HEK293 (cell line): Measurements from ENCODE around the gene PRPSAP2.

ENCODE experiments used
- GLI2 ChIP-seq: fragments of 450-650 bp; formaldehyde crosslinking; IDR thresholded peaks from 2 replicates; pipeline ENCODE4; 2017; ENCODE audit warnings: missing biosample characterization, missing genetic modification characterization, low read depth, borderline replicate concordance
- KLF7 ChIP-seq: fragments of 450-650 bp; formaldehyde crosslinking; IDR thresholded peaks from 2 replicates; pipeline ENCODE4 v1.5.1; 2016; ENCODE audit warnings: missing biosample characterization, missing genetic modification characterization, borderline replicate concordance
- RBAK ChIP-seq: fragments of 450-650 bp; formaldehyde crosslinking; IDR thresholded peaks from 2 replicates; pipeline ENCODE4 v1.5.1; 2016; ENCODE audit warnings: missing biosample characterization, missing genetic modification characterization
- REST ChIP-seq: fragments of 450-650 bp; formaldehyde crosslinking; IDR thresholded peaks from 2 replicates; pipeline ENCODE4 v1.5.1; 2016; ENCODE audit warnings: missing biosample characterization, missing genetic modification characterization
- SP3 ChIP-seq: fragments of 450-650 bp; formaldehyde crosslinking; IDR thresholded peaks from 2 replicates; pipeline ENCODE4 v1.5.1; 2016; ENCODE audit warnings: missing biosample characterization, missing genetic modification characterization
- ZBTB1 ChIP-seq: fragments of 450-650 bp; formaldehyde crosslinking; IDR thresholded peaks from 2 replicates; pipeline ENCODE4 v1.5.1; 2016; ENCODE audit warnings: missing biosample characterization, missing genetic modification characterization
- ZBTB11 ChIP-seq: fragments of 450-650 bp; formaldehyde crosslinking; conservative IDR thresholded peaks from 2 replicates; pipeline ENCODE4 v1.5.1; 2016; ENCODE audit warnings: low read depth, missing biosample characterization, missing genetic modification characterization
- ZBTB8A ChIP-seq: fragments of 450-650 bp; formaldehyde crosslinking; IDR thresholded peaks from 2 replicates; pipeline ENCODE4 v1.5.1; 2016; ENCODE audit warnings: missing biosample characterization, missing genetic modification characterization
- ZNF202 ChIP-seq: fragments of 450-650 bp; formaldehyde crosslinking; IDR thresholded peaks from 2 replicates; pipeline ENCODE4 v1.5.1; 2016; ENCODE audit warnings: missing biosample characterization, missing genetic modification characterization, borderline replicate concordance
- ZNF292 ChIP-seq: fragments of 450-650 bp; formaldehyde crosslinking; IDR thresholded peaks from 2 replicates; pipeline ENCODE4 v1.5.1; 2016; ENCODE audit warnings: low read depth, missing biosample characterization, missing genetic modification characterization, borderline replicate concordance
- ZNF394 ChIP-seq: fragments of 450-650 bp; formaldehyde crosslinking; IDR thresholded peaks from 2 replicates; pipeline ENCODE4 v1.5.1; 2016; ENCODE audit warnings: missing biosample characterization, missing genetic modification characterization, mild to moderate bottlenecking, moderate library complexity, borderline replicate concordance
- ZNF404 ChIP-seq: fragments of 450-650 bp; formaldehyde crosslinking; IDR thresholded peaks from 2 replicates; pipeline ENCODE4 v1.5.1; 2017; ENCODE audit warnings: missing biosample characterization, missing genetic modification characterization
- ZNF501 ChIP-seq: fragments of 450-650 bp; formaldehyde crosslinking; IDR thresholded peaks from 2 replicates; pipeline ENCODE4 v1.5.1; 2016; ENCODE audit warnings: missing biosample characterization, missing genetic modification characterization
- ZNF514 ChIP-seq: fragments of 450-650 bp; formaldehyde crosslinking; IDR thresholded peaks from 2 replicates; pipeline ENCODE4 v1.5.1; 2016; ENCODE audit warnings: missing biosample characterization, missing genetic modification characterization
- ZNF530 ChIP-seq: fragments of 450-650 bp; formaldehyde crosslinking; IDR thresholded peaks from 2 replicates; pipeline ENCODE4 v1.5.1; 2016; ENCODE audit warnings: low read depth, missing biosample characterization, missing genetic modification characterization
- ZNF610 ChIP-seq: fragments of 450-650 bp; formaldehyde crosslinking; IDR thresholded peaks from 2 replicates; pipeline ENCODE4 v1.5.1; 2016; ENCODE audit warnings: missing biosample characterization, missing genetic modification characterization, borderline replicate concordance
- ZNF629 ChIP-seq: fragments of 450-650 bp; formaldehyde crosslinking; IDR thresholded peaks from 2 replicates; pipeline ENCODE4 v1.5.1; 2017; ENCODE audit warnings: missing biosample characterization, missing genetic modification characterization
- ZNF664 ChIP-seq: fragments of 450-650 bp; formaldehyde crosslinking; IDR thresholded peaks from 2 replicates; pipeline ENCODE4 v1.5.1; 2016; ENCODE audit warnings: missing biosample characterization, missing genetic modification characterization
- ZNF791 ChIP-seq: fragments of 450-650 bp; formaldehyde crosslinking; IDR thresholded peaks from 2 replicates; pipeline ENCODE4 v1.5.1; 2016; ENCODE audit warnings: missing biosample characterization, missing genetic modification characterization
- TF ChIP-seq, protein P1 (sequence below): fragments of 450-650 bp; formaldehyde crosslinking; IDR thresholded peaks from 2 replicates; pipeline ENCODE4 v1.5.1; 2016; ENCODE audit warnings: missing biosample characterization, missing genetic modification characterization

PRPSAP2 gene

DNA sequence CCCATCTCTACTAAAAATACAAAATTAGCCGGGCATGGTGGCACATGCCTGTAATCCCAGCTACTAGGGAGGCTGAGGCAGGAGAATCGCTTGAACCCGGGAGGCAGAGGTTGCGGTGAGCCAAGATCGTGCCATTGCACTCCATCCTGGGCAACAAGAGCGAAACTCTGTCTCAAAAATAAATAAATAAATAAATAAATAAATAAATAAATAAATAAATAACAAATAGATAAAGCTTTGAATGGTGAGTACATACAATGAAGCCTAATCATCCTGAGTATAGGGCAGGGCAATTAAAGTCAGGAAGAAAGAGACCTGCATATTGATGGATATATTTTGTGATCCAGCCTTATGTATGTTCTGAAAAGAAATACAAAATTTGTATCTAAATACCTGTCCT, 98.1 kb downstream of the PRPSAP2 start (continued):
- TF ChIP-seq ZBTB11 (tag by site-specific recombination) = peak; percentile 80
- TF ChIP-seq ZNF610 (tag by site-specific recombination) = 0 out of 2 replicates have a peak, but pooled peaks have one; percentile 42
- 0 out of 2 replicates have a peak, but pooled peaks have one; percentile 28 for TF ChIP-seq RBAK (tag by site-specific recombination)
- TF ChIP-seq ZNF629 (tag by site-specific recombination) = peak; percentile 55
- peak; percentile 81 for TF ChIP-seq ZNF664 (tag by site-specific recombination)
- TF ChIP-seq ZNF514 = peak; percentile 68; the same call in 1 of the 2 replicates
- TF ChIP-seq ZNF202 = peak; percentile 94
- TF ChIP-seq ZNF530 (tag by site-specific recombination) = peak; percentile 73; the same call in 1 of the 2 replicates
- TF ChIP-seq ZNF404 (tag by site-specific recombination) = peak; percentile 89; the same call in 1 of the 2 replicates
- TF ChIP-seq ZNF501 (tag by site-specific recombination) = 0 out of 2 replicates have a peak, but pooled peaks have one; percentile 38
- peak; percentile 13; the same call in 1 of the 2 replicates for TF ChIP-seq SP3
- peak; percentile 21; the same call in 1 of the 2 replicates for TF ChIP-seq GLI2 (tag by site-specific recombination)
- peak; percentile 73; the same call in 1 of the 2 replicates for TF ChIP-seq KLF7 (tag by site-specific recombination)
- TF ChIP-seq ZNF791 (tag by site-specific recombination) = peak; percentile 85
- TF ChIP-seq ZBTB1 (tag by site-specific recombination) = 0 out of 2 replicates have a peak, but pooled peaks have one; percentile 57
- TF ChIP-seq, protein P1, sequence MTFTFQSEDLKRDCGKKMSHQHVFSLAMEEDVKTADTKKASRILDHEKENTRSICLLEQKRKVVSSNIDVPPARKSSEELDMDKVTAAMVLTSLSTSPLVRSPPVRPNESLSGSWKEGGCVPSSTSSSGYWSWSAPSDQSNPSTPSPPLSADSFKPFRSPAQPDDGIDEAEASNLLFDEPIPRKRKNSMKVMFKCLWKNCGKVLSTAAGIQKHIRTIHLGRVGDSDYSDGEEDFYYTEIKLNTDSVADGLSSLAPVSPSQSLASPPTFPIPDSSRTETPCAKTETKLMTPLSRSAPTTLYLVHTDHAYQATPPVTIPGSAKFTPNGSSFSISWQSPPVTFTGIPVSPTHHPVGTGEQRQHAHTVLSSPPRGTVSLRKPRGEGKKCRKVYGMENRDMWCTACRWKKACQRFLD (tag by site-specific recombination) = 0 out of 2 replicates have a peak, but pooled peaks have one; percentile 58
- TF ChIP-seq REST (tag by site-specific recombination) = peak; percentile 82
- peak; percentile 75 for TF ChIP-seq ZBTB8A (tag by site-specific recombination)
- TF ChIP-seq ZNF394 (tag by site-specific recombination) = peak; percentile 95
- TF ChIP-seq ZNF292 (tag by site-specific recombination) = peak; percentile 75; the same call in 1 of the 2 replicates
